Adrenal gland (tissue), 12 donors: ENCODE results near the gene CTNND1. TPM values are rescaled to one million over a fixed set of nuclear protein-coding genes. Genes with fewer than 3 reads are reported as not detected.

ENCODE experiments used
- DNase-seq, 7 donors: peaks; one replicate each; pipeline ENCODE4 v3.0.0-alpha.2; 2019 to 2020
- H3K27ac ChIP-seq, 5 donors: fragments of 200-600 bp; sonication (generic) in 4 of 5; 1 replicate in 3 of 5; 2 replicates in 2 of 5; pipeline versions ENCODE4 v1.5.1 to v1.8.0; 2016 to 2020; ENCODE audit warnings: mild to moderate bottlenecking in 1 of 5
- H3K27me3 ChIP-seq: fragments of 200-600 bp; 2 replicates; pipeline ENCODE4 v1.8.0; 2021
- H3K36me3 ChIP-seq, 2 donors: fragments of 200-600 bp; replicated peaks in 1 of 2; 1 replicate in 1 of 2; 2 replicates in 1 of 2; pipeline versions ENCODE4 v1.5.1 to v1.8.0; 2018 to 2022
- H3K4me1 ChIP-seq, 2 donors: fragments of 200-600 bp; replicated peaks in 1 of 2; 1 replicate in 1 of 2; 2 replicates in 1 of 2; pipeline versions ENCODE4 v1.5.1 to v1.8.0; 2018 to 2021
- H3K4me3 ChIP-seq, 4 donors: fragments of 200-600 bp; sonication (generic) in 3 of 4; one replicate each; pipeline ENCODE4 v1.5.1; 2016 to 2018
- H3K9me3 ChIP-seq, 3 donors: fragments of 200-600 bp; sonication (generic) in 1 of 3; replicated peaks in 1 of 3; 1 replicate in 2 of 3; 2 replicates in 1 of 3; pipeline versions ENCODE4 v1.5.1 to v1.8.0; 2016 to 2021
- CTCF ChIP-seq, 6 experiments: fragments of 450-650 bp in 4 of 6; fragments of 200-600 bp in 2 of 6; sonication (generic) in 1 of 6; IDR thresholded peaks; 1 replicate in 5 of 6; 2 replicates in 1 of 6; pipeline versions ENCODE4 v1.5.1 to v1.8.0; 2016 to 2021; ENCODE audit warnings: antibody characterized with exemption in 6 of 6, mild to moderate bottlenecking in 2 of 6, moderate library complexity in 1 of 6
- POLR2A ChIP-seq, 2 donors: fragments of 450-650 bp; IDR thresholded peaks; one replicate each; pipeline ENCODE4 v1.6.1; 2017; ENCODE audit warnings: antibody characterized with exemption in 2 of 2, mild to moderate bottlenecking in 2 of 2, moderate library complexity in 1 of 2
- WGBS, 4 donors: extraction: QIAGEN DNeasy Blood & Tissue Kit in 2 of 4; methylation state at CpG; one replicate each; pipeline versions ENCODE4 v1.1.5 to v1.1.7; 2013 to 2017; 5-methylcytosine and 5-hydroxymethylcytosine counted together
- intact Hi-C, 2 donors: fragments of 100-400 bp; cut with DNase I; formaldehyde crosslinking; loops; one replicate each; pipeline versions ENCODE4 v1.14.1 to v1.15.0; 2022 to 2023
- polyA plus RNA-seq, 3 donors: library from polyadenylated mRNA; stranded (reverse); fragments of 200-250 nt in 2 of 3; fragments of 350-450 nt in 1 of 3; fragmentation: Illumina TruSeq in 1 of 3; extraction: RNeasy Lipid Tissue Mini Kit (QIAGEN cat#74804) in 1 of 3; gene quantifications; one replicate each; pipeline ENCODE4 v1.2.3, GENCODE V29; 2013 to 2014
- total RNA-seq, 9 donors: library from RNA; depleted of rRNA in 4 of 9; stranded (reverse); fragments of >200 nt in 4 of 9; fragments of 120-200 nt in 1 of 9; fragmentation: NEBNext Ultra II Directional in 1 of 9; extraction: Animal tissue kit (Norgen Biotek cat#: 25700) in 1 of 9; gene quantifications; one replicate each; pipeline versions ENCODE4 v1.1.0 to v1.2.4, GENCODE V29; 2013 to 2023
- donor health status: healthy with polysubstance abuse.
- donor health status: Bipolar disorder and iron deficiency.
- donor health status: DM: yes; HTN: yes; CAD: no.
- donor health status: DM: no; HTN: no; CAD: no.
- donor health status: DM: no; HTN: no; CAD: no.
- donor health status: DM: yes; HTN: yes; CAD: no.

Gene CTNND1
- total and polyA plus RNA-seq, 12 donors = 26.3 to 152 (median 107) TPM

GRCh38 chr11:57778318-57779037 is 16.9 kb downstream of the CTNND1 start:
- intact Hi-C loops = no loop called here
- no peak for TF ChIP-seq CTCF (IDR thresholded peaks at IDR 0.05)
- TF ChIP-seq POLR2A (IDR thresholded peaks at IDR 0.05) = peak in 1 of 2 donors; percentile 69
- no peaks in the 10 kb centered on the region for H3K36me3 ChIP-seq
- H3K4me1 ChIP-seq = peaks cover 69 to 93% of the 10 kb centered on the region in 2 donors
- peak; percentile 80 to 99 (median 98) for DNase-seq
- peak overlapping the region; percentile 66 to 92 (median 82) for H3K27ac ChIP-seq
- no peaks in the 10 kb centered on the region for H3K9me3 ChIP-seq
- peak overlapping the region in 1 of 4 donors; percentile 17 for H3K4me3 ChIP-seq
- no peaks in the 10 kb centered on the region for H3K27me3 ChIP-seq
- 2 to 9% (median 8%) methylated on average over 6 of the region's 6 CpGs for WGBS, 4 donors

- H3K4me1 ChIP-seq = peaks cover 61 to 85% of the 10 kb centered on the region in 2 donors
- H3K27me3 ChIP-seq = no peaks in the 10 kb centered on the region
- H3K36me3 ChIP-seq = no peaks in the 10 kb centered on the region
- 22 to 38% (median 25%) methylated on average over 1 of the region's 1 CpG for WGBS, 4 donors
- intact Hi-C loops = no loop called here
- DNase-seq = peak in 3 of 7 donors; percentile 40 to 50 (median 40)
- H3K4me3 ChIP-seq = peak overlapping the region in 1 of 4 donors; percentile 2
- TF ChIP-seq POLR2A (IDR thresholded peaks at IDR 0.05) = no peak
- TF ChIP-seq CTCF (IDR thresholded peaks at IDR 0.05) = peak in 3 of 6 experiments; percentile 15 to 18 (median 18)
- H3K9me3 ChIP-seq = no peaks in the 10 kb centered on the region
- H3K27ac ChIP-seq = peak overlapping the region; percentile 66 to 92 (median 82)
These were observed 17.7 kb downstream of the CTNND1 start for GRCh38 chr11:57779276-57779675.

GRCh38 chr11:57781529-57781943 is 19.9 kb downstream of the CTNND1 start:
- no peaks in the 10 kb centered on the region for H3K36me3 ChIP-seq
- peak overlapping the region in 1 of 5 donors; percentile 4 for H3K27ac ChIP-seq
- WGBS, 4 donors = 74 to 85% (median 77%) methylated on average over 3 of the region's 3 CpGs
- no peaks in the 10 kb centered on the region for H3K9me3 ChIP-seq
- H3K4me1 ChIP-seq = peaks cover 45 to 72% of the 10 kb centered on the region in 2 donors
- H3K4me3 ChIP-seq = no peak overlapping the region
- TF ChIP-seq POLR2A (IDR thresholded peaks at IDR 0.05) (no peak), CTCF (IDR thresholded peaks at IDR 0.05) (no peak)
- DNase-seq = peak in 2 of 7 donors; percentile 31 to 32
- intact Hi-C loops = no loop called here
- H3K27me3 ChIP-seq = no peaks in the 10 kb centered on the region

- TF ChIP-seq CTCF (IDR thresholded peaks at IDR 0.05) (no peak), POLR2A (IDR thresholded peaks at IDR 0.05) (no peak)
- no peak overlapping the region for H3K4me3 ChIP-seq
- intact Hi-C loops = no loop called here
- no peaks in the 10 kb centered on the region for H3K36me3 ChIP-seq
- peaks cover 9 to 62% of the 10 kb centered on the region in 2 donors for H3K4me1 ChIP-seq
- H3K9me3 ChIP-seq = no peaks in the 10 kb centered on the region
- DNase-seq = no peak
- 81 to 86% (median 85%) methylated on average over 2 of the region's 2 CpGs for WGBS, 4 donors
- H3K27me3 ChIP-seq = no peaks in the 10 kb centered on the region
- H3K27ac ChIP-seq = no peak overlapping the region
These were observed 23.5 kb downstream of the CTNND1 start for GRCh38 chr11:57785072-57785471.
